ENCODE results near the gene DBT. TPM values are rescaled to one million over a fixed set of nuclear protein-coding genes. Genes with fewer than 3 reads are reported as not detected.
"Not testable (repeated sequence)": the region's sequence is repeated elsewhere in the genome, so short reads cannot be mapped to it uniquely, and the experiment has no call there.

Gene DBT
- total RNA-seq, 1 experiment from 2014 or later = 20.3 TPM

- not testable (repeated sequence) for H3K14ac ChIP-seq (ENCODE audit: insufficient read depth, low read length); H4K8ac ChIP-seq (replicated peaks; ENCODE audit: insufficient read length, low read depth, low read length); H3K56ac ChIP-seq (ENCODE audit: insufficient read length, low read depth, low read length); H3K27me3 Mint-ChIP-seq (ENCODE audit: low read depth); DNase-seq; H3K4ac ChIP-seq (ENCODE audit: low read depth, low read length); H3K27me3 ChIP-seq (ENCODE audit: insufficient read depth, low read length); H2AK5ac ChIP-seq (ENCODE audit: insufficient read length, low read length); H3K4me3 Mint-ChIP-seq; H3K18ac ChIP-seq (ENCODE audit: insufficient read length, low read depth, low read length); H4K20me1 ChIP-seq (ENCODE audit: control insufficient read depth, insufficient read depth, insufficient read length); H3K9me3 ChIP-seq (ENCODE audit: control insufficient read depth, low read depth, low read length); H3K27ac ChIP-seq (ENCODE audit: insufficient read length, low read depth, low read length); H3K36me3 Mint-ChIP-seq (ENCODE audit: insufficient read depth in 1 of 3, low read depth in 3 of 3); H3K4me1 Mint-ChIP-seq; H2AFZ ChIP-seq (ENCODE audit: low read length); H2BK12ac ChIP-seq (ENCODE audit: insufficient read length, low read depth, low read length); H2BK120ac ChIP-seq (ENCODE audit: low read depth, low read length, poor library complexity, severe bottlenecking); H3K23me2 ChIP-seq (ENCODE audit: insufficient read length, low read depth, low read length, poor library complexity, severe bottlenecking); H3K27ac Mint-ChIP-seq; H4K5ac ChIP-seq (ENCODE audit: insufficient read length, low read depth, low read length); H4K91ac ChIP-seq (ENCODE audit: insufficient read length, low read depth, low read length); H2BK20ac ChIP-seq (ENCODE audit: low read depth, low read length, poor library complexity, severe bottlenecking); H3K23ac ChIP-seq (ENCODE audit: insufficient read length, low read depth, low read length); H3K79me2 ChIP-seq (ENCODE audit: insufficient read depth, low read length); H3K79me1 ChIP-seq (ENCODE audit: insufficient read depth, low read depth, low read length, poor library complexity, severe bottlenecking); H3K4me2 ChIP-seq (ENCODE audit: insufficient read depth, insufficient read length, low read length); H3K4me1 ChIP-seq (ENCODE audit: insufficient read depth, low read length); H2BK5ac ChIP-seq (ENCODE audit: insufficient read length, low read length); H3T11ph ChIP-seq (ENCODE audit: low read length); H3K9ac ChIP-seq (ENCODE audit: extremely low read depth, insufficient read length, low read length); H2BK15ac ChIP-seq (ENCODE audit: low read depth, low read length)
- WGBS (ENCODE audit: extremely low coverage, insufficient read length, low lambda C conversion rate) = no CpG with 5 or more reads among the region's 5 CpGs
- peaks cover 5 to 20% of the 10 kb centered on the region in 2 experiments for H3K9me3 Mint-ChIP-seq
Measured at GRCh38 chr1:100256273-100256672, 6.6 kb upstream of the DBT start.

Measured in H9 (cell line).